Fibroblast of lung (primary cell): Measurements from ENCODE around the gene C9orf153.

ENCODE experiments used
- EZH2 ChIP-seq: IDR thresholded peaks from 2 replicates; pipeline ENCODE4 v1.5.1; 2012; ENCODE audit warnings: low read length, control low read depth, mild to moderate bottlenecking; ENCODE audit errors: missing control alignments
- TF ChIP-seq, protein P1 (sequence below), 2 donors: IDR thresholded peaks in 1 of 2; conservative IDR thresholded peaks in 1 of 2; 1 replicate in 1 of 2; 2 replicates in 1 of 2; pipeline ENCODE4 v1.5.1; 2011 to 2012; ENCODE audit warnings: low read length in 2 of 2, control low read depth in 1 of 2, inconsistent platforms in 1 of 2, low read depth in 1 of 2, mild to moderate bottlenecking in 1 of 2

DNA sequence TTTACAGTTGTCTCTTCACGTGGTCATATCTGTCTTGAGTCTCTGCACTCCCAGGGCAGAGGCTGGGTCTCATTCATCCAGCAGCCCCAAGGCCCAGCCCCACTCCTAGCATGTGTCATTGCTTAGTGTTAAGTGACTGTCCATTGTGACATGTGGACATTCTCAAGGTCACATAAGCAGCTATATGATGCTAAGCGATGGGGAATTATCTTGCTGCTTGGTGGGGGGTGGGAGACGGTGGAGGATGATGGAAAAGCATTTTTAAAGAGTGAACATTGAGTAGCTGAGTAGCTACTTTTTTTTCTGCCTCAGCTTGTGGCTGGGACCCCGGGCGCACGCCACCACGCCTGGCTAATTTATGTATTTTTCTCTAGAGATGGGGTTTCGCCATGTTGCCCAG is at the start of gene C9orf153:
- TF ChIP-seq, protein P1, sequence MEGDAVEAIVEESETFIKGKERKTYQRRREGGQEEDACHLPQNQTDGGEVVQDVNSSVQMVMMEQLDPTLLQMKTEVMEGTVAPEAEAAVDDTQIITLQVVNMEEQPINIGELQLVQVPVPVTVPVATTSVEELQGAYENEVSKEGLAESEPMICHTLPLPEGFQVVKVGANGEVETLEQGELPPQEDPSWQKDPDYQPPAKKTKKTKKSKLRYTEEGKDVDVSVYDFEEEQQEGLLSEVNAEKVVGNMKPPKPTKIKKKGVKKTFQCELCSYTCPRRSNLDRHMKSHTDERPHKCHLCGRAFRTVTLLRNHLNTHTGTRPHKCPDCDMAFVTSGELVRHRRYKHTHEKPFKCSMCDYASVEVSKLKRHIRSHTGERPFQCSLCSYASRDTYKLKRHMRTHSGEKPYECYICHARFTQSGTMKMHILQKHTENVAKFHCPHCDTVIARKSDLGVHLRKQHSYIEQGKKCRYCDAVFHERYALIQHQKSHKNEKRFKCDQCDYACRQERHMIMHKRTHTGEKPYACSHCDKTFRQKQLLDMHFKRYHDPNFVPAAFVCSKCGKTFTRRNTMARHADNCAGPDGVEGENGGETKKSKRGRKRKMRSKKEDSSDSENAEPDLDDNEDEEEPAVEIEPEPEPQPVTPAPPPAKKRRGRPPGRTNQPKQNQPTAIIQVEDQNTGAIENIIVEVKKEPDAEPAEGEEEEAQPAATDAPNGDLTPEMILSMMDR (conservative IDR thresholded peaks at IDR 0.05 in 1 of 2, IDR thresholded peaks at IDR 0.05 in 1 of 2; ENCODE audit: low read depth in 1 of 2, low read length in 2 of 2) = no peak
- TF ChIP-seq EZH2 = no peak
